Smooth muscle cell (in vitro differentiated cells): ENCODE data around the gene CDH23. TPM values are rescaled to one million over a fixed set of nuclear protein-coding genes. Genes with fewer than 3 reads are reported as not detected.

Source experiments
- DNase-seq: peaks from one replicate; lab custom pipeline; 2025; ENCODE audit not compliant: unreplicated experiment; lab: John Stamatoyannopoulos, UW
- H2AFZ ChIP-seq: fragments of 200-600 bp; sonication (generic); 2 replicates; pipeline ENCODE4 v1.6.0; 2016; ENCODE audit warnings: antibody characterized with exemption, low read depth, mild to moderate bottlenecking
- H3F3A ChIP-seq: fragments of 200-600 bp; sonication (generic); 2 replicates; pipeline ENCODE4 v1.6.0; 2017; ENCODE audit warnings: antibody characterized with exemption, low read depth
- H3K27ac ChIP-seq: fragments of 200-600 bp; sonication (generic); 2 replicates; pipeline ENCODE4 v1.5.1; 2016; ENCODE audit warnings: low read depth, mild to moderate bottlenecking
- H3K27me3 ChIP-seq: fragments of 200-600 bp; sonication (generic); 2 replicates; pipeline ENCODE4 v1.6.1; 2016; ENCODE audit warnings: low read depth, mild to moderate bottlenecking
- H3K36me3 ChIP-seq: fragments of 200-600 bp; sonication (generic); 2 replicates; pipeline ENCODE4 v1.5.1; 2016; ENCODE audit warnings: low read depth
- H3K4me1 ChIP-seq: fragments of 200-600 bp; sonication (generic); 2 replicates; pipeline ENCODE4 v1.5.1; 2016; ENCODE audit warnings: low read depth
- H3K4me2 ChIP-seq: fragments of 200-600 bp; sonication (generic); 2 replicates; pipeline ENCODE4 v1.6.0; 2016; ENCODE audit warnings: mild to moderate bottlenecking
- H3K4me3 ChIP-seq: fragments of 200-600 bp; sonication (generic); 2 replicates; pipeline ENCODE4 v1.5.1; 2016; ENCODE audit warnings: mild to moderate bottlenecking
- H3K79me2 ChIP-seq: fragments of 200-600 bp; sonication (generic); 2 replicates; pipeline ENCODE4 v1.6.0; 2016; ENCODE audit warnings: low read depth, mild to moderate bottlenecking
- H3K9ac ChIP-seq: fragments of 200-600 bp; sonication (generic); 2 replicates; pipeline ENCODE4 v1.6.0; 2016; ENCODE audit warnings: low read depth
- H3K9me3 ChIP-seq: fragments of 200-600 bp; sonication (generic); replicated peaks from 2 replicates; pipeline ENCODE4 v1.5.1; 2016; ENCODE audit warnings: low read depth
- H4K20me1 ChIP-seq: fragments of 200-600 bp; sonication (generic); 2 replicates; pipeline ENCODE4 v1.6.0; 2016; ENCODE audit warnings: low read depth
- WGBS: methylation state at CpG from one replicate; pipeline ENCODE4 v1.1.7; 2016; ENCODE audit warnings: low lambda C conversion rate; 5-methylcytosine and 5-hydroxymethylcytosine counted together
- polyA plus RNA-seq: library from polyadenylated mRNA; unstranded; fragments of >200 nt; fragmentation: Nextera tagmentation; extraction: Ambion mirVana; gene quantifications from 2 replicates; pipeline ENCODE4 v1.2.1, GENCODE V29; 2016
- total RNA-seq: library from RNA; depleted of rRNA; stranded (reverse); fragments of >200 nt; gene quantifications from 2 replicates; pipeline ENCODE4 v1.2.3, GENCODE V29; 2014
- TF ChIP-seq, protein P1 (sequence below): fragments of 200-600 bp; sonication (generic); IDR thresholded peaks from 2 replicates; pipeline ENCODE4 v1.5.1; 2017; ENCODE audit warnings: borderline replicate concordance, mild to moderate bottlenecking, antibody characterized with exemption; ENCODE audit not compliant: insufficient read depth, poor library complexity, severe bottlenecking

The CDH23 gene
- total and polyA plus RNA-seq, 2 experiments from 2014 or later = 0.99 to 2.5 TPM

DNA sequence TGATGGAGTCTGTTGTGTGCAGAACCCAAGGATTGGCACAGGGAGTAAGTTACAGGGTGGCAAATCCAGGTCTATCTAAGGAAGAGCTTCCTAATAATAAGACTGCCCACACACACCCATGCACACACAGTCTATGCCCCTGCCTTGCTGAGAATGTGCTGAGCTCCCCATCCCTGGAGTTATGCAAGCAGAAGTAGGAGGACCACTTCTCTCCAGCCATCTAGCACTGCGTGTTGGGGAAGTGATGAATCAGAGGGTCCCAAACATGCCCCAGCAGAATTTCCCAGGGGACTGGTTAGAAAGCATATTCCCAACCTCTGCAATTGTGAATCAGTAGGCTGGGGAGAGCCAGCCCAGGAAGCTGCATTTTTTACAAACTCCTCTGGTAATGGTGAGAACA is 117.2 kb downstream of the CDH23 start:
- 71% methylated on average over 1 of the region's 1 CpG for WGBS
- H3K27me3 ChIP-seq = no peaks in the 10 kb centered on the region
- H3K9me3 ChIP-seq = no peaks in the 10 kb centered on the region
- TF ChIP-seq, protein P1, sequence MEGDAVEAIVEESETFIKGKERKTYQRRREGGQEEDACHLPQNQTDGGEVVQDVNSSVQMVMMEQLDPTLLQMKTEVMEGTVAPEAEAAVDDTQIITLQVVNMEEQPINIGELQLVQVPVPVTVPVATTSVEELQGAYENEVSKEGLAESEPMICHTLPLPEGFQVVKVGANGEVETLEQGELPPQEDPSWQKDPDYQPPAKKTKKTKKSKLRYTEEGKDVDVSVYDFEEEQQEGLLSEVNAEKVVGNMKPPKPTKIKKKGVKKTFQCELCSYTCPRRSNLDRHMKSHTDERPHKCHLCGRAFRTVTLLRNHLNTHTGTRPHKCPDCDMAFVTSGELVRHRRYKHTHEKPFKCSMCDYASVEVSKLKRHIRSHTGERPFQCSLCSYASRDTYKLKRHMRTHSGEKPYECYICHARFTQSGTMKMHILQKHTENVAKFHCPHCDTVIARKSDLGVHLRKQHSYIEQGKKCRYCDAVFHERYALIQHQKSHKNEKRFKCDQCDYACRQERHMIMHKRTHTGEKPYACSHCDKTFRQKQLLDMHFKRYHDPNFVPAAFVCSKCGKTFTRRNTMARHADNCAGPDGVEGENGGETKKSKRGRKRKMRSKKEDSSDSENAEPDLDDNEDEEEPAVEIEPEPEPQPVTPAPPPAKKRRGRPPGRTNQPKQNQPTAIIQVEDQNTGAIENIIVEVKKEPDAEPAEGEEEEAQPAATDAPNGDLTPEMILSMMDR = no peak
- H3K9ac ChIP-seq = no peak overlapping the region
- no peak overlapping the region for H3K27ac ChIP-seq
- H3K4me2 ChIP-seq = no peak overlapping the region
- peaks cover 9% of the 10 kb centered on the region for H3K4me1 ChIP-seq
- H3K79me2 ChIP-seq = no peaks in the 10 kb centered on the region
- no peak for DNase-seq
- H3F3A ChIP-seq = no peaks in the 10 kb centered on the region
- no peaks in the 10 kb centered on the region for H4K20me1 ChIP-seq
- H3K36me3 ChIP-seq = no peaks in the 10 kb centered on the region
- H3K4me3 ChIP-seq = no peak overlapping the region
- H2AFZ ChIP-seq = no peak overlapping the region

GRCh38 chr10:71515531-71516172 is 118.9 kb downstream of the CDH23 start:
- Histone ChIP-seq H3K9ac (no peak overlapping the region), H3K4me3 (no peak overlapping the region), H3K9me3 (no peaks in the 10 kb centered on the region), H3K4me1 (peaks cover 9% of the 10 kb centered on the region), H3K27ac (no peak overlapping the region), H3K4me2 (no peak overlapping the region), H3F3A (no peaks in the 10 kb centered on the region), H3K79me2 (no peaks in the 10 kb centered on the region), H2AFZ (no peak overlapping the region), H3K36me3 (no peaks in the 10 kb centered on the region), H3K27me3 (no peaks in the 10 kb centered on the region), H4K20me1 (no peaks in the 10 kb centered on the region)
- TF ChIP-seq, protein P1 = no peak
- DNase-seq = no peak

DNA sequence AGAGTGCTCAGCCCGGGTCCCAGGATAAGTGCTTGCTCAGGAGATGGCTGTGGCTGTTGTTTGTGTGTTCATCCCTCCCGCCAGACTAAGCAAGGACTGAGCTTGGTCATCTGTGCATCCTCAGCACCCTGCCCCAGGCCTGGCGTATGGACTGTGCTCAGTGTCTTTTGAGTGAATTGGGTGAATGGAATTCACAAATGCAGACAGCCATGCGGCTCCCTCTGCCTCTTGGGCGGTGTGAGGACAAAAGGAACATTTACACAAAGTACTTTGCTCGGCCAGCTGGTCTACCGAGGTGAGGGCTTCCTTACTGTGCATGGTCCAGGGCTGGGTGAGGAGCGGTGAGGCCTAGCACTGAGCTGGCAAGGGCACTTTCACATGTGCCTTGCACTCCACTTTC is 120.2 kb downstream of the CDH23 start:
- H3K4me3 ChIP-seq = no peak overlapping the region
- no peaks in the 10 kb centered on the region for H3K36me3 ChIP-seq
- no peak overlapping the region for H3K4me2 ChIP-seq
- H3K27me3 ChIP-seq = no peaks in the 10 kb centered on the region
- TF ChIP-seq, protein P1 = no peak
- 76% methylated on average over 8 of the region's 8 CpGs for WGBS
- no peaks in the 10 kb centered on the region for H3K79me2 ChIP-seq
- no peaks in the 10 kb centered on the region for H3F3A ChIP-seq
- H2AFZ ChIP-seq = no peak overlapping the region
- peaks cover 11% of the 10 kb centered on the region for H3K4me1 ChIP-seq
- no peaks in the 10 kb centered on the region for H4K20me1 ChIP-seq
- H3K27ac ChIP-seq = no peak overlapping the region
- no peak for DNase-seq
- no peak overlapping the region for H3K9ac ChIP-seq
- H3K9me3 ChIP-seq = no peaks in the 10 kb centered on the region

GRCh38 chr10:71517298-71518169 is 120.8 kb downstream of the CDH23 start:
- H3K4me1 ChIP-seq = peaks cover 15% of the 10 kb centered on the region
- no peak overlapping the region for H2AFZ ChIP-seq
- WGBS = 96% methylated on average over 18 of the region's 18 CpGs
- no peaks in the 10 kb centered on the region for H3K27me3 ChIP-seq
- TF ChIP-seq, protein P1 = no peak
- no peaks in the 10 kb centered on the region for H3K9me3 ChIP-seq
- no peaks in the 10 kb centered on the region for H3K36me3 ChIP-seq
- H3K4me2 ChIP-seq = no peak overlapping the region
- no peak overlapping the region for H3K27ac ChIP-seq
- H3K9ac ChIP-seq = no peak overlapping the region
- no peak for DNase-seq
- no peaks in the 10 kb centered on the region for H4K20me1 ChIP-seq
- no peak overlapping the region for H3K4me3 ChIP-seq
- H3K79me2 ChIP-seq = no peaks in the 10 kb centered on the region
- no peaks in the 10 kb centered on the region for H3F3A ChIP-seq
